ENCODE results near the gene GLI2. TPM values are rescaled to one million over a fixed set of nuclear protein-coding genes. Genes with fewer than 3 reads are reported as not detected.

The GLI2 gene
- polyA plus RNA-seq, 2 of the 4 experiments (the other 2 are of a cell fraction) = 5.6 to 12.5 TPM

GRCh38 chr2:120748741-120749140 is 13.1 kb downstream of the GLI2 start (continued):
- TF ChIP-seq REST (IDR thresholded peaks at IDR 0.05) (no peak), BCL3 (IDR thresholded peaks at IDR 0.05) (no peak), JUN (IDR thresholded peaks at IDR 0.05) (no peak), ESRRA (IDR thresholded peaks at IDR 0.05; ENCODE audit: borderline replicate concordance, low read length) (no peak), ZNF302 (CRISPR knock-in tag; IDR thresholded peaks at IDR 0.05) (no peak), CEBPB (IDR thresholded peaks at IDR 0.05) (no peak), POLR2AphosphoS2 (conservative IDR thresholded peaks at IDR 0.05; ENCODE audit: low read length) (no peak), ZC3H11A (IDR thresholded peaks at IDR 0.05) (no peak), TP53 (CRISPR knock-in tag; IDR thresholded peaks at IDR 0.05) (no peak), CHD2 (IDR thresholded peaks at IDR 0.05; ENCODE audit: low read length, partially characterized antibody) (no peak), NFE2L2 (conservative IDR thresholded peaks at IDR 0.05; ENCODE audit: low read length) (no peak)

GRCh38 chr2:120749506-120750431 is 14.1 kb downstream of the GLI2 start:
- 88% methylated on average over 6 of the region's 11 CpGs for WGBS (ENCODE audit: missing lambda C conversion rate)
- no peaks in the 10 kb centered on the region for H3K9me3 ChIP-seq
- TF ChIP-seq E2F6 (IDR thresholded peaks at IDR 0.05; ENCODE audit: borderline replicate concordance, low read depth) (no peak), CBX2 (IDR thresholded peaks at IDR 0.05; ENCODE audit: borderline replicate concordance, low read depth) (no peak), HOXB5 (CRISPR knock-in tag; IDR thresholded peaks at IDR 0.05) (no peak), MAFK (IDR thresholded peaks at IDR 0.05; ENCODE audit: partially characterized antibody) (no peak), NPAS2 (CRISPR knock-in tag; IDR thresholded peaks at IDR 0.05; ENCODE audit: borderline replicate concordance) (no peak), SREBF2 (IDR thresholded peaks at IDR 0.05) (no peak), HOXB13 (CRISPR knock-in tag; IDR thresholded peaks at IDR 0.05; ENCODE audit: low read depth) (no peak), ESRRA (IDR thresholded peaks at IDR 0.05; ENCODE audit: borderline replicate concordance, low read length) (no peak), EP300 (IDR thresholded peaks at IDR 0.05) (no peak), BHLHE40 (IDR thresholded peaks at IDR 0.05; ENCODE audit: low read depth, low read length) (no peak), CHD2 (IDR thresholded peaks at IDR 0.05; ENCODE audit: low read length, partially characterized antibody) (no peak), FOSL2 (IDR thresholded peaks at IDR 0.05) (no peak), FOSL2 (CRISPR knock-in tag; IDR thresholded peaks at IDR 0.05) (no peak), TP53 (CRISPR knock-in tag; IDR thresholded peaks at IDR 0.05) (no peak), ZSCAN20 (CRISPR knock-in tag; IDR thresholded peaks at IDR 0.05) (no peak)
- CTCF ChIA-PET = interaction anchor here (0.6 to 1.6 kb wide), 3 partner anchors 15 to 330 kb away, joined by 3 to 4 read pairs (median 4); no protein-coding TSS in a partner anchor
- no peak for FAIRE-seq
- ATAC-seq = peak in 1 of 2 experiments; percentile 24; a peak in 2 of 6 replicates
- no peak overlapping the region for H3K4me2 ChIP-seq
- no peak overlapping the region for H3K4me3 ChIP-seq
- H3K4me1 ChIP-seq = peaks cover 26% of the 10 kb centered on the region
- H3K27ac ChIP-seq = peak overlapping the region in 1 of 2 experiments; percentile 22; a peak in 1 of 6 replicates
- no peak for DNase-seq (ENCODE audit: low read depth in 1 of 2, low spot score in 1 of 2)
- POLR2A ChIA-PET = interaction anchor here (0.6 kb wide), 1 partner anchor 39 kb away, joined by 4 read pairs; no protein-coding TSS in a partner anchor

Measured in A549 (cell line).